ENCODE measurements around the gene SOX12.
"Not testable (repeated sequence)": the region's sequence is repeated elsewhere in the genome, so short reads cannot be mapped to it uniquely, and the experiment has no call there.

The SOX12 gene

GRCh38 chr20:363319-364078 lies 38.1 kb downstream of the SOX12 start:
- no peak for DNase-seq

DNA sequence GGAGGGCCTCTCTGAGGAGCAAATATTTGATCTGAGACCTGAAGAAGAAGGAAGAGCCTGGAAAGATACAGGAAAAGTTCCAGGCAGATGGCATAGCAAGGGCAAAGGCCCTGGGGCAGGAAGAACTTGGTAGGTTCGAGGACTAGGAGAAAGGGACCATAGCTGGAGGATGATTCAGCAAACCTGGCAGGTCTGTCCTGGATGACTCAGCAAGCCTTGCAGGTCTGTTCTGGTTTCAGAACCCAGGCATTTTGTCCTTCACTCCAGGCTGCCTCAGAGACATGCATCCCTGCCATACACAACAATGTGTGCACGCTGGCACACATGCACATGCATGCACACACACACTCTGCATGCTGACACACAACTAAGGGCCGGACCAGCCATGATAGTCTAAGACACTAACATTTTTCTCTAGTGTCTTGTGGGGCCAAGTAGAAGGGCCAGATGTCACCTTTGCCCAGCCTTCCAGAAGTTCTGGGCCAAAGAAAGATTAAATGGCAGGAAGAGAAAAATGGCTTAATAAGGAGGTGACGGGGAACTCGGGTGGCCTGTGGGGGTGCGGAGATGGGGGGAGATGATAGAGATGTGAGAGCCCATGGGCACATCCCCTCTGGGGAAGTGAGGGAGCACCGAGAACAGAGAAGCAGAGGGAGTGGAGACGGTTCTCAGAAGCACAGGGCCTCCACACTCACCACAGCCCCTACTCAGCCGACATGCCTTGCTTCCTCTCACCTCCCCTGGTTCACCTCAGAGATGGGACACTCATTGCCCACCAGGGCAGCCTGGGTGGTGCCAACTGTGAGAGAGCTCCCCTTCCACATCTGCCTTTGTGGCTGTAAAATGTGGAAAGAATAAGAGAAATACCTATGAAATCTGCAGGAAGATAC lies 39.8 kb downstream of the SOX12 start:
- DNase-seq = no peak

DNA sequence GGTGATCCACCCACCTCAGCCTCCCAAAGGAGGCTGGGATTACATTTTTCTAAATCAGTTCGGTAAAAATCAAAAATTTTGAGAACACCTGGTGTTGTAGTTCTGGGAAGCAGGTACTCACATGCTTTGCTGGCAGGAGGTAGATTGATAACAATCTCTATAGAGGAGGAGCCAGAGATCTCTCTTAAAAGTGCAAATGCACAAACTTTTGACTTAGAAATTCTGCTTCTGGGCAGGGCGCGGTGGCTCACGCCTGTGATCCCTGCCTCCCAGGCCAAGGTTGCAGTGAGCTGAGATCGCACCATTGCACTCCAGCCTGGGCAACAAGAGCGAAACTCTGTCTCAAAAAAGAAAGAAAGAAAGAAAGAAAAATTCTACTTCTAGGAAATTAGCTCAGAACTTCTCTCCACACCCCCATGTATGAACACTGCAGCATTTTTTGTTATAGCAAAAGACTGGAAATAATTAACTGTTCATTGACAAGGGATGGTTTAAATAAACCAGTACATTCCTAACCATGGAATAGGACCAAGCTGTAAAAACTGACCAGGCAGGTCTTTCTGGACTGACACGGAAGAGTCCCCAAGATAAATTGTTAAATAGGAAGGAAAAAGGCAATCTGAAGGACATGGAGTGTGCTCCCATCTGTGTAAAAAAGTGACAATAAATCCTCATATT lies 40.8 kb downstream of the SOX12 start:
- DNase-seq = no peak

GRCh38 chr20:366719-367485 lies 41.5 kb downstream of the SOX12 start:
- DNase-seq = no peak

DNA sequence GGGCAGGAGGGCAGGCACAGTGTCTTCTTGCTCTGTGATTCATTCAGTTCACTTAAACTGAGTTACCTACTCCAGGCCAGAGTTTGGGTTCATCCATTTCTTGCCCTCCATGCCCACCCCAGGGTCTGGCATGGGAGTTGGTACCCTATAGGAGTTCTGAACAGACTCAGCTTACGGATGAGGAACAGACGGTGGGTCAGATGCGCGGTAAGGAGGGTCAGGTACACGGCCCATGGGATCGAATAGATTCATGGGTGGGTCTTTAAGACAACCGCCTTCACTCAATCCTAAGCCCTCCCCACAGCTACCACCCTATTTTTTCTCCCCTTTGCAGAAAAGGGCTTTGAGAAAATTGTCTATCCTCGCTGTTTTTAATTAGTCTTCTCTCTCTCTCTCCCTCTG lies 42.1 kb downstream of the SOX12 start:
- no peak for DNase-seq

DNA sequence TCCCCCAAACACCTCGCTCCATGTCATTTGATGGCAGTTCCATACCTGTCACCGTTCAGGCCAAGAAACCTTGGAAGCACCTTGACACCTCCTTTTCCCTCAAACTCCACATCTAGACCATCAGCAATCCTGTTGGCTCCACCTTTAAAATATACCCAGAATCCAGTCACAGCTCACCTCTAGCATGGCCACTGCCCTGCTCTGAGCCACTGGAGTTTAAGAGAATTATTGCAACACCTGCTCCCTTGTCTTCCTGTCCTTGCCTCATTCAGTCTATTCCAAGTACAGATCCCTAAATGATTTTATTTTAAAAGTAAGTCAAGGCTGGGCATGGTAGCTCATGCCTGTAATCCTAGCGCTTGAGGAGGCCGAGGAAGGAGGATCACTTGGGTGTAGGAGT lies 43.6 kb downstream of the SOX12 start:
- DNase-seq = no peak

DNA sequence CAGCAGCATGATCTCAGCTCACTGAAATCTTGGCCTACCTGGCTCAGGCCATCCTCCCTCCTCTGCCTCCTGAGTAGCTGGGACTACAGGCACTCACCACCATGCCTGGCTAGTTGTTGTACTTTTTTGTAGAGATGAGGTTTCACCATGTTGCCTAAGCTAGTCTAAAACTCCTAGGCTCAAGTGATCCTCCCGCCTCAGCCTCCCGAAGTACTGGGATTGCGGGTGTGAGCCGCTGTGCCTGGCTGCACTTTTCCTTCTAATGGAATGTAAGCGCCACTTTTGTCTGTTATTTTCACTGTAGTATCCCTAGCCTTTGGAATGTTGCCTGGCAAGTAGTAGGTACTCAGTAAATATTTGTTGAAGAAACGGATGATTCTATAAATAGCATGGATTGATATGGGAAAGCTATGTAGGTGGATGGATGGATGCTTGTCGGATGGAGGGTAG lies 44.8 kb downstream of the SOX12 start:
- DNase-seq = no peak

DNA sequence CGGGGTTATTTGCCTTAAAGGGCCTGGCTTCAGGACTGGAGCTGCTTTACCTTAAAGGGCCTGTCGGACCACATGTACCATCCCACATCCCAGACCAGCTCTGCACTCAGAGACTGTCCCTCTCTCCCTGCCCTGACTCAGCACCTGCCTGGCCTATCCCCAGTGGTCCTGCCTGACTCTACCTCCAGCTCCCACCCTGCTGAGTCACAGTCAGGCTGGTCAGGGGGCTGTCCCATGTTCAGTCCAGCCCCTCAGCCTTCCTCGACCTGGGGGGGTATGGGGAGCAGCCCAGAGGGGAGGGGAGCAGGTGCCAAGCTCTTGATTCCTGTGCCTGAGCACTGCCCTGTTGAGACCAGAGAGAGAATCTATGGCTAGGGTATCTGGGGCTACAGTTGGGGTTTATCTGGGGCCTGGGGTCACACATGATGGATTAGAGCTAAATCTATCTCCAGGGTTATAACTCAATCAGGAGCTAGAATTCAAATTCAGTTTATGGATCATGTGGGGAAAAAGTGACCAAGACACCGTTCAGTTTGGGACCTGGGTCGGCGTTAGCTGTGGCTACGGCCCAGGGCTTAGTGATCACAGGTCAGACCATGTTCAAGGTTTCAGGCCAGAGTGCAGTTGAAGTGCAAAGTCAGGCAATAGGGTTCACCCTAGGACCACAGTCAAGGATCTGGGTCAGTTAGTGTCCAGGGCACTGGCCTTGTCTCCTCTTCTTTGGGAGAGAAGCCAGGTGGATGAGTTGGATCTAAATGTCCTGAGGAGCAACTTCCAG lies 45.8 kb downstream of the SOX12 start:
- DNase-seq = no peak

DNA sequence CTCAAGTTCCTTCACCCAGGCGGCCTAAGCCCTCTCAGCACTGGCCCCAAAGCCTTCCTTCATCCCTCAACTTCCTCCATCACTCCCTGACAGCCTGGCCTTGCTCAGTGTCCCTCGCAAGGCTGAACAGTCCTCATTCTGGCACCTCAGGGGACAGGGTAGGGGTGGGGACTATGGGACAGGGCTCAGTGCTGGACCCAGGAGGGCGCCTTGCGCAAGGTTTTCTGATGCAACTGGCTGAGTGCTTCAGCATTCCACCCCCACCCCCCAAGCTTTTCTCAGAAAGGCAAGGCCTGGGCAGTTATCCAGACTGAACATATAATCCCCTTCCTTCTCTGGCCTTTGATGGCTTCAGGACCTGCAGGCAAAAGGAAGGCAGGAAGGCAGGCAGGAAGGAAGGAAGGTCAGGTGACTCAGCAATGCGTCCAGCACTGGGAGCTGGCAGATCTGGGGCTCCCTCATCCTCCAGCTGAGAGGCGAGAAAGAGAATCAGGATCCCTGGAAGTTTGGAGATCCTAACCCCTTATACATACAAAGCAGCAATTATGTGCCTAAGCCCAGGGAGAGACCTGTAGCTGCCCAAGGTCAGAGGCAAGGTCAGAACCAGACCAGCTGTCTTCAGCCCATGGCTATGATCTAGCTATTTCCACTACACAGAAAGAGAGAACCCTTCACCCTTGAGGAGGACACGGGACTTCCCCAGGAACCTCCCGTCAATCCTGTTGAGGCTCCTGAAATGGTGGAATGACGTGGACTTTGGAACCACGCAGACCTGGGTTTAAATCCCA lies 46.6 kb downstream of the SOX12 start:
- DNase-seq = no peak

DNA sequence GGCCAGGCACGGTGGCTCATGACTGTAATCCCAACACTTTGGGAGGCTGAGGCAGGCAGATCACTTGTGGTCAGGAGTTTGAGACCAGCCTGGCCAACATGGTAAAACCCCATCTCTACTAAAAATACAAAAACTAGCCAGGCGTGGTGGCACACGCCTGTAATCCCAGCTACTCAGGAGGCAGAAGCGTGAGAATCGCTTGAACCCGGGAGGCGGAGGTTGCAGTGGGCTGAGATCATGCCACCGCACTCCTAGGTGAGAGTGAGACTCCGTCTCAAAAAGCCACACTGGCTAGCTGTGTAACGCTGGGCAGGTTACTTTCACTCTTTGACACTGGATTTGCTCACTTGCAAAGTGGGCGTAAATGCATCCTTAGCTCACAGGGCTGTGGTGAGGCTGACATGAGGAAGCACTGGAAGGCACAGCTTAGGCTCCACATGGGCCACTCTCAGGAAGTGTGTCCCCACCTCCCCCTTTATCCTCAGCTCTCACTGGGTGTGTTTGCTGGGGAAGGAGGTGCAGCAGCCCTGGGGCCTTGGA lies 47.3 kb downstream of the SOX12 start:
- not testable (repeated sequence) for DNase-seq

- DNase-seq = no peak
Measured at GRCh38 chr20:373171-373890, 48.0 kb downstream of the SOX12 start.

DNA sequence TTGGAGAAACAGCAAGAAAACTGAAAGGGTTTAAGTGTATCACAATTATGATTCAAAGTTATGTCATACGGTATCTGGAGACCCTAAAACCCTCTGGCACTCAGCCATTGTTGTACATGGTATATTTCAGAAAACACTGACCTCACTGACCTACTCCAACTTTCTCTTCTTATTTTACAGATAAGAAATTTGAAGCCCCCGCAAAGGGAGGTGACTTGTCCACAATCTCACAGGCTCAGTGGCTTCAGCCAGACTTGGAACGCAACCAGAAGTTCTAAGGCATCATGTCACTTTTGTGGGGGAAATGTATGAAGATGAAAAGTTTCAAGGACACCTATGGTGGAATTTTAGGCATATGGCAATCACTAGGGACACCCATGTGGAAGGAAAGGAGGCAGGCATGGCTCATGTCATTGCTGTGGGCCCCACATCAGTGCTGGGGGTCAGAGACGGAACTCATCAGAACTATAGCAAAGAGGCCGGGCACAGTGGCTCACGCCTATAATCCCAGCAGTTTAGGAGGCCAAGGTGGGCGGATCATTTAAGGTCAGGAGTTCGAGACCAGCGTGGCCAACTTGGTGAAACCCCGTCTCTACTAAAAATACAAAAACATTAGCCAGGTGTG lies 50.0 kb downstream of the SOX12 start:
- no peak for DNase-seq

GRCh38 chr20:376089-376488 lies 50.7 kb downstream of the SOX12 start:
- DNase-seq = no peak

- DNase-seq = no peak
Measured at GRCh38 chr20:376750-377149, 51.4 kb downstream of the SOX12 start.

DNA sequence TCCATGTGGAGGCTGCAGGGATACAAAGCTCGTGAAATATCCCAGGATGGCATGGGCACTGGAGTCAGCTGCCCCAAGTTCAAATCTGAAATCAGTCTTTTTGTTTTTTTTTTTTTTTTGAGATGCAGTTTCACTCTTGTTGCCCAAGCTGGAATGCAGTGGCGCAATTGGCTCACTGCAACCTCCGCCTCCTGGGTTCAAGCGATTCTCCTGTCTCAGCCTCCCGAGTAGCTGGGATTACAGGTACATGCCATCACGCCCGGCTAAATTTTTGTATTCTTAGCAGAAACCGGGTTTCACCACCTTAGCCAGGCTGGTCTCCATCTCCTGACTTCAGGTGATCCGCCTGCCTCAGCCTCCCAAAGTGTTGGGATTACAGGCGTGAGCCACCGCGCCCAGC lies 52.2 kb downstream of the SOX12 start:
- DNase-seq = not testable (repeated sequence)

DNA sequence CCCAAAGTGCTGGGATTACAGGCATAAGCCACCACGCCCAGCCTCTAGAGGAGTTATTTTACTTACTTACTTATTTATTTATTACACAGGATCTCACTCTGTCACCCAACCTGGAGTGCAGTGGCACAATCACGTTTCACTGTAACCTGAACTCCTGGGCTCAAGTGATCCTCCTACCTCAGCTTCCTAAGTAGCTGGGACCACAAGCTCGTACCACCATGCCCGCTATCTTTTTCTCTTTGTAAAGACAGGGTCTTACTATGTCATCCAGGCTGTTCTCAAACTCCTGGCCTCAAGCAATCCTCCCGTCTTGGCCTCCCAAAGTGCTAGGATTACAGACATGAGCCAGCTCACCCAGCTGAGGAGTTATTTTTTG lies 53.6 kb downstream of the SOX12 start:
- DNase-seq = no peak

All from NCI-H2081 (cell line).